Stimulated activated naive B cell treated with anti-CD40 and anti-IgM and Interleukin-4, amounts not matched to agents 10 μg/mL and 1 μg/mL and 100 μg/mL, for 72 hours (primary cell): ENCODE data around the gene FAM229A.
"Not testable (repeated sequence)": the region's sequence is repeated elsewhere in the genome, so short reads cannot be mapped to it uniquely, and the experiment has no call there.

Source experiments
- ATAC-seq, 2 donors: fragments of 150-1000 bp; cut with Tn5 transposase; replicated peaks; 2 replicates each; pipeline ENCODE4 v1.10.0; 2021; ENCODE audit warnings: moderate library complexity in 1 of 2
- DNase-seq: peaks from one replicate; pipeline ENCODE4 v3.0.0; 2021
- H3K27ac Mint-ChIP-seq: one replicate; pipeline ENCODE4 v1.8.0; 2022; ENCODE audit warnings: mild to moderate bottlenecking, mixed read lengths
- H3K27me3 Mint-ChIP-seq, 2 donors: one replicate each; pipeline ENCODE4 v1.8.0; 2022; ENCODE audit warnings: mixed read lengths in 2 of 2
- H3K36me3 Mint-ChIP-seq, 2 donors: one replicate each; pipeline ENCODE4 v1.8.0; 2022; ENCODE audit warnings: mixed read lengths in 2 of 2, mild to moderate bottlenecking in 1 of 2
- H3K4me1 Mint-ChIP-seq, 2 donors: one replicate each; pipeline ENCODE4 v1.8.0; 2022; ENCODE audit warnings: mixed read lengths in 2 of 2, mild to moderate bottlenecking in 1 of 2
- H3K4me3 Mint-ChIP-seq, 2 donors: one replicate each; pipeline ENCODE4 v1.8.0; 2022; ENCODE audit warnings: mild to moderate bottlenecking in 2 of 2, mixed read lengths in 2 of 2, moderate library complexity in 1 of 2
- H3K9me3 Mint-ChIP-seq, 2 donors: one replicate each; pipeline ENCODE4 v1.8.0; 2022; ENCODE audit warnings: mixed read lengths in 2 of 2, mild to moderate bottlenecking in 1 of 2

Gene FAM229A

GRCh38 chr1:32361674-32362473 lies 411 bp downstream of the FAM229A start:
- H3K4me1 Mint-ChIP-seq: peaks cover 26 to 54% of the 10 kb centered on the region in 2 donors
- peaks cover 16 to 40% of the 10 kb centered on the region in 2 donors for H3K36me3 Mint-ChIP-seq
- DNase-seq (peak; percentile 19), ATAC-seq (peak; percentile 46 to 63)
- no peaks in the 10 kb centered on the region for H3K9me3 Mint-ChIP-seq
- peaks cover 0 to 5% of the 10 kb centered on the region in 2 donors for H3K27me3 Mint-ChIP-seq
- H3K4me3 Mint-ChIP-seq: peak overlapping the region; percentile 59 to 73
- H3K27ac Mint-ChIP-seq: peak overlapping the region; percentile 87

- Mint-ChIP-seq H3K4me1 (peaks cover 28 to 54% of the 10 kb centered on the region in 2 donors), H3K27me3 (peaks cover 0 to 5% of the 10 kb centered on the region in 2 donors), H3K9me3 (no peaks in the 10 kb centered on the region), H3K36me3 (peaks cover 16 to 34% of the 10 kb centered on the region in 2 donors), H3K4me3 (peak overlapping the region in 1 of 2 donors; percentile 23), H3K27ac (no peak overlapping the region)
- DNase-seq (no peak), ATAC-seq (no peak)
Measured at GRCh38 chr1:32361308-32361673, 994 bp downstream of the FAM229A start.

GRCh38 chr1:32358435-32358834 lies 3.9 kb downstream of the FAM229A start:
- H3K4me3 Mint-ChIP-seq: no peak overlapping the region
- DNase-seq: no peak
- H3K27ac Mint-ChIP-seq: no peak overlapping the region
- no peaks in the 10 kb centered on the region for H3K9me3 Mint-ChIP-seq
- ATAC-seq: no peak
- peaks cover 34 to 62% of the 10 kb centered on the region in 2 donors for H3K4me1 Mint-ChIP-seq
- H3K36me3 Mint-ChIP-seq: peaks cover 12 to 27% of the 10 kb centered on the region in 2 donors
- peaks cover 0 to 5% of the 10 kb centered on the region in 2 donors for H3K27me3 Mint-ChIP-seq

DNA sequence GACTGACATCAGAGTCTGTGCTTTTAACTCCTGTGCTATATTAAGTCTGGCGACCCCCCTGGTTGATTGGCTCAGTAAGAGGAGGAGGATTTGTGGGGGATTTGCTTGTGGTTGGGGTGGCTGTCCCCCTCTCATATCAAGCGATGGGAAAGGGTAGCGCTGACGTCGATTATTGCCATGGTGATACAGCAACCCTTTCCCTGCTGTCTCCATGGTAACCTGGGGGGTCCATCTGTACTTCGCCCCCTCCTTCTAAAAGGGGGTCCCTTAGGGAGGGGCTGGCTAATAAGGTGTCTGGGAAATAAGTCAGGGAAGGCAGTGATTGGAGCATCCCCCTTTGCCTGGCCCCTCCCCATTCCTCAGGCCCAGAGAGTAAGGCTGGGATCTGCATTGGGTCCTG lies 4.7 kb downstream of the FAM229A start:
- no peak overlapping the region for H3K27ac Mint-ChIP-seq
- H3K4me1 Mint-ChIP-seq: peaks cover 37 to 64% of the 10 kb centered on the region in 2 donors
- ATAC-seq (no peak), DNase-seq (no peak)
- no peak overlapping the region for H3K4me3 Mint-ChIP-seq
- no peaks in the 10 kb centered on the region for H3K9me3 Mint-ChIP-seq
- peaks cover 0 to 5% of the 10 kb centered on the region in 2 donors for H3K27me3 Mint-ChIP-seq
- peaks cover 9 to 20% of the 10 kb centered on the region in 2 donors for H3K36me3 Mint-ChIP-seq

GRCh38 chr1:32356478-32356877 lies 5.8 kb downstream of the FAM229A start:
- H3K36me3 Mint-ChIP-seq: peaks cover 5 to 16% of the 10 kb centered on the region in 2 donors
- peak overlapping the region; percentile 7 for H3K27ac Mint-ChIP-seq
- peaks cover 0 to 5% of the 10 kb centered on the region in 2 donors for H3K27me3 Mint-ChIP-seq
- DNase-seq: no peak
- no peak overlapping the region for H3K4me3 Mint-ChIP-seq
- peaks cover 32 to 55% of the 10 kb centered on the region in 2 donors for H3K4me1 Mint-ChIP-seq
- H3K9me3 Mint-ChIP-seq: no peaks in the 10 kb centered on the region
- ATAC-seq: no peak

DNA sequence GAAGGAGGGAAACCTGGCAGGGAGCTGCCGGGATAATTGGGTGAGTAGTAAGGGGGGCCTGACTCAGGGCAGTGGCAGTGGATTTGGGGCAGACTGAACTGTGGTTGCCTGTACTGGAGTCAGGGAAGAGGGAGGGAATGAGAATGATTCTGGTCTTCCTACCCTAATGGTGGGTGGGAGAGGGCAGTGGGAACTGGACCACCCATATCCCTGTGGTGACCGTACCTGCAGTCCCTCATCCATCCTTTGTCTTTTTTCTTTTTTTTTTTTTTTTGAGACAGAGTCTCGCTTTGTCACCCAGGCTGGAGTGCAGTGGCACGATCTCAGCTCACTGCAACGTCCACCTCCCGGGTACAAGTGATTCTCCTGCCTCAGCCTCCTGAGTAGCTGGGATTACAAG lies 6.5 kb downstream of the FAM229A start:
- DNase-seq, H3K9me3 Mint-ChIP-seq, ATAC-seq, H3K27me3 Mint-ChIP-seq, H3K27ac Mint-ChIP-seq, H3K4me3 Mint-ChIP-seq: not testable (repeated sequence)
- Mint-ChIP-seq H3K4me1 (peaks cover 31 to 54% of the 10 kb centered on the region in 2 donors), H3K36me3 (peaks cover 4 to 15% of the 10 kb centered on the region in 2 donors)

- Mint-ChIP-seq H3K4me1 (peaks cover 27 to 50% of the 10 kb centered on the region in 2 donors), H3K4me3 (no peak overlapping the region)
Measured at GRCh38 chr1:32353886-32354570, 8.3 kb downstream of the FAM229A start.

DNA sequence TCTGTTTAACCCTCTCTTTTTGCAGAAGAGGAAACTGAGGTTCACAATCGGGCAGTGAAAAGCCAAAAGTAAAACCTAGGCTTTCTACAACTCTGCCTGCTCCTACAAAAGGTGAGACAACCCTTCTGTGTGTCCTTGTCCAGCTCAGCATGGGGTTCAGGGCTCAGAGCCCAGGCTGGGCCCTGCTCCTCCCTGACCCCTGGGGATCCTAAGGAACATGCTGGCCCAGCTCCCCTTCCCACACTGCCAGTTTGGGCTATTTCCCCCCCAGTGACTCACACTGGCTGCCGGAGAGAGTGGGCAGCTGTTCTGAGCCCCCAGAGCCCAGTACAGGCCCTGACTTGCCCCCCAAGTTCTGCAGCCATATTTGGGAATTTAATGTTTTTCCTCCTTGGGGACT lies 8.9 kb downstream of the FAM229A start:
- Mint-ChIP-seq H3K4me3 (peak overlapping the region in 1 of 2 donors; percentile 1), H3K4me1 (peaks cover 30 to 53% of the 10 kb centered on the region in 2 donors), H3K27me3 (no peaks in the 10 kb centered on the region), H3K36me3 (peaks cover 4 to 14% of the 10 kb centered on the region in 2 donors), H3K9me3 (peaks cover 0 to 1% of the 10 kb centered on the region in 2 donors), H3K27ac (no peak overlapping the region)
- ATAC-seq (no peak), DNase-seq (no peak)

More at GRCh38 chr1:32353886-32354570, 8.3 kb downstream of the FAM229A start:
- no peak for ATAC-seq
- Mint-ChIP-seq H3K27me3 (no peaks in the 10 kb centered on the region), H3K36me3 (peaks cover 4 to 14% of the 10 kb centered on the region in 2 donors), H3K27ac (no peak overlapping the region), H3K9me3 (peaks cover 0 to 1% of the 10 kb centered on the region in 2 donors)
- no peak for DNase-seq

- Mint-ChIP-seq H3K27me3 (no peaks in the 10 kb centered on the region), H3K27ac (peak overlapping the region; percentile 92), H3K4me3 (peak overlapping the region in 1 of 2 donors; percentile 88), H3K36me3 (peaks cover 4 to 14% of the 10 kb centered on the region in 2 donors), H3K4me1 (peaks cover 28 to 53% of the 10 kb centered on the region in 2 donors), H3K9me3 (peaks cover 0 to 1% of the 10 kb centered on the region in 2 donors)
- no peak for ATAC-seq
- DNase-seq: no peak
Measured at GRCh38 chr1:32352831-32353383, 9.4 kb downstream of the FAM229A start.

- ATAC-seq: no peak
- Mint-ChIP-seq H3K27me3 (no peaks in the 10 kb centered on the region), H3K9me3 (peaks cover 0 to 1% of the 10 kb centered on the region in 2 donors), H3K36me3 (peaks cover 4 to 14% of the 10 kb centered on the region in 2 donors), H3K27ac (peak overlapping the region; percentile 92), H3K4me1 (peaks cover 24 to 49% of the 10 kb centered on the region in 2 donors), H3K4me3 (peak overlapping the region; percentile 87 to 88)
- DNase-seq: no peak
Measured at GRCh38 chr1:32352239-32352745, 10.0 kb downstream of the FAM229A start.

- peak; percentile 95 to 96 for ATAC-seq
- H3K27me3 Mint-ChIP-seq: no peaks in the 10 kb centered on the region
- peaks cover 24 to 48% of the 10 kb centered on the region in 2 donors for H3K4me1 Mint-ChIP-seq
- peak overlapping the region; percentile 92 for H3K27ac Mint-ChIP-seq
- H3K36me3 Mint-ChIP-seq: peaks cover 4 to 14% of the 10 kb centered on the region in 2 donors
- H3K9me3 Mint-ChIP-seq: peaks cover 0 to 1% of the 10 kb centered on the region in 2 donors
- DNase-seq: peak; percentile 84
- peak overlapping the region; percentile 87 to 88 for H3K4me3 Mint-ChIP-seq
Measured at GRCh38 chr1:32351399-32352238, 10.7 kb downstream of the FAM229A start.

GRCh38 chr1:32350785-32351398 lies 11.4 kb downstream of the FAM229A start:
- peak; percentile 71 for DNase-seq
- ATAC-seq: peak; percentile 65 to 78
- peak overlapping the region; percentile 92 for H3K27ac Mint-ChIP-seq
- peaks cover 4 to 14% of the 10 kb centered on the region in 2 donors for H3K36me3 Mint-ChIP-seq
- peaks cover 0 to 1% of the 10 kb centered on the region in 2 donors for H3K9me3 Mint-ChIP-seq
- no peaks in the 10 kb centered on the region for H3K27me3 Mint-ChIP-seq
- peak overlapping the region; percentile 87 to 88 for H3K4me3 Mint-ChIP-seq
- peaks cover 28 to 48% of the 10 kb centered on the region in 2 donors for H3K4me1 Mint-ChIP-seq

DNA sequence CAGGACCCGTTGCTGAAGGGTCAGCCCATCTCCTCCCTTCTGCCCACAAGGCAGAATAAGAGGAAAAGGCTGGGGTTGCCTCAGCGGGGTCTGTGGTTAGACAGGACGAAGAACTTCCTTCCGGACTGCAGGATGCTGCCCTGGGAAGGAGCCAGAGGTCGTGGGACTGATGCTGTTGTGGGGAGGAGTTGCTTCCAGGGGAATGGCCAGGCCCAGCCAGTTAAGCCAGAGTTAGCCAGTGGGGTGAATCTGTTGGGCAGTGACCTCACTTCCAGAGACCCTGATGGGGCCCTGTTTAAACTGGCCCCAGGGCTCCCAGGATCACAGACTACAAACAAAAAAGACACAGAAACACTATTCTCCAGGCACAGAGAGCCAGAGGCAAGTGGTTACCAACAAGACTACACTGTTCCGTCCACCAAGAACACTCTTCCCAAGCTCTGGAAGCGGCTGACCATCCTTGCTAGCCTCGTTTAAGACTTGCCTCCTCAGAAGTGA lies 13.0 kb downstream of the FAM229A start:
- peaks cover 3 to 9% of the 10 kb centered on the region in 2 donors for H3K36me3 Mint-ChIP-seq
- peaks cover 27 to 47% of the 10 kb centered on the region in 2 donors for H3K4me1 Mint-ChIP-seq
- no peak overlapping the region for H3K4me3 Mint-ChIP-seq
- H3K27me3 Mint-ChIP-seq: no peaks in the 10 kb centered on the region
- DNase-seq: no peak
- H3K9me3 Mint-ChIP-seq: peaks cover 0 to 1% of the 10 kb centered on the region in 2 donors
- ATAC-seq: no peak
- no peak overlapping the region for H3K27ac Mint-ChIP-seq
